Left lung (tissue), 10 donors: ENCODE data around the gene APBA2. TPM values are rescaled to one million over a fixed set of nuclear protein-coding genes. Genes with fewer than 3 reads are reported as not detected.

Experiments used
- ATAC-seq: fragments of 200-7000 bp; cut with Tn5 transposase; one replicate; pipeline ENCODE4 v1.9.1; 2020; ENCODE audit warnings: moderate library complexity
- DNase-seq, 4 donors: peaks; one replicate each; pipeline ENCODE4 v3.0.0-alpha.2; 2013 to 2020
- H3K27ac ChIP-seq, 2 donors: fragments of 200-600 bp; sonication (generic) in 1 of 2; one replicate each; pipeline versions ENCODE4 v1.5.0 to v1.8.0; 2020 to 2021
- H3K27me3 ChIP-seq, 2 donors: fragments of 200-600 bp; sonication (generic) in 1 of 2; one replicate each; pipeline versions ENCODE4 v1.5.0 to v1.8.0; 2020 to 2021
- H3K36me3 ChIP-seq, 2 donors: fragments of 200-600 bp; sonication (generic) in 1 of 2; one replicate each; pipeline versions ENCODE4 v1.5.0 to v1.8.0; 2020 to 2021
- H3K4me1 ChIP-seq, 2 donors: fragments of 200-600 bp; one replicate each; pipeline ENCODE4 v1.8.0; 2021
- H3K4me3 ChIP-seq, 2 donors: fragments of 200-600 bp; sonication (generic) in 1 of 2; one replicate each; pipeline versions ENCODE4 v1.5.0 to v1.8.0; 2020 to 2021; ENCODE audit warnings: mild to moderate bottlenecking in 1 of 2
- H3K9me3 ChIP-seq, 2 donors: fragments of 200-600 bp; sonication (generic) in 1 of 2; one replicate each; pipeline versions ENCODE4 v1.5.0 to v1.8.0; 2020 to 2021
- intact Hi-C, 2 donors: fragments of 100-400 bp; cut with DNase I; formaldehyde crosslinking; loops; one replicate each; pipeline versions ENCODE4 v1.11.2 to v1.14.2; 2022
- polyA plus RNA-seq, 6 donors: library from polyadenylated mRNA; unstranded; fragments of 120-200 nt; gene quantifications; one replicate each; pipeline ENCODE4 v1.2.1, GENCODE V29; 2013; ENCODE audit not compliant: insufficient read length in 6 of 6
- total RNA-seq, 2 donors: library from RNA; stranded (reverse); fragmentation: NEBNext Ultra II Directional; extraction: Animal tissue kit (Norgen Biotek cat#: 25700); gene quantifications; one replicate each; pipeline ENCODE4 v1.2.1, GENCODE V29; 2021
- TF ChIP-seq, protein P1 (sequence below), 2 donors: fragments of 200-600 bp; sonication (generic) in 1 of 2; IDR thresholded peaks; one replicate each; pipeline versions ENCODE4 v1.5.0 to v1.8.0; 2021; ENCODE audit warnings: antibody characterized with exemption in 2 of 2
- donor health status: DM: no; HTN: yes; CAD: no.
- donor health status: DM: no; HTN: no; CAD: no.

APBA2 gene
- total and polyA plus RNA-seq, 8 donors = 3.9 to 18.4 (median 11.1) TPM

DNA sequence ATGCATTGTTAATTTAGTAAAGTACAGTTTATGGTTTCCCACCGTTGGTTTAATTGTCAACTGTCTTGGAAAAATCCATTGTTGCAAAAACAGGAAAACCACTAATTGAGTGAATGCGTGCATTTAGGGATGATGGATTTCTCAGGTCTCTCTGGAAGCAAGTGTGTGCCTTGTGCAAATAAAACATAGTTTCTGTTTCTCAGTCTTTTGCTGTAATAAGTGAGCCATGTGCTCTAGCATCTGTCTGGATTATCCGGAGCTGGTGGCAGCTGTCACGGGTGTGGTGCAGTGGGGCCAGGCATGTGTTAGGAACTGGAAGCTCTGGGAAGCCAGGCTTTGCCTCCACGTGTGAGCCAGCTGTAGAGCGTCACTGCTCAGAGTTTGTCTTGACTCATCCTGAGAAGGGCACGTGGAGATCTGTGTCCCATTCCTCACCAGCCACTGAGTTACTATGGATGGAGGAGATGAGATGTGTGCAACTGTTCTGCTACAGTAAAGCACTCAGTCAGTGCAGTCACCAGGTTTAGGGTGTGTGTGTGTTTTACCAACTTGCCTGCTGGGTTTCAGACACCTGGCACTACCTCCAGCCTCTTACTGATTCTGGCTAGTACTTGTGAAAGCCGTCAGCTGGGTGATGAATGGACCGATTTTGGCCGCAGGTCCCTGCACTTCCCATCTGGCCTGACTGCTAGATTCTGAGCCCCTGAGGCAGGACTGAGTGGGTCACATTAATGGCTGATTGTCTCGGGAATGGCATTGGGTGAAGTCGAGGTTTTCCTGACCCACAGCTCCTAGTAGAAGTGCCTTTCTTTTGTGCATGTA lies 7.2 kb downstream of the APBA2 start:
- H3K4me1 ChIP-seq = no peaks in the 10 kb centered on the region
- no peak for ATAC-seq
- H3K9me3 ChIP-seq = no peaks in the 10 kb centered on the region
- TF ChIP-seq, protein P1, sequence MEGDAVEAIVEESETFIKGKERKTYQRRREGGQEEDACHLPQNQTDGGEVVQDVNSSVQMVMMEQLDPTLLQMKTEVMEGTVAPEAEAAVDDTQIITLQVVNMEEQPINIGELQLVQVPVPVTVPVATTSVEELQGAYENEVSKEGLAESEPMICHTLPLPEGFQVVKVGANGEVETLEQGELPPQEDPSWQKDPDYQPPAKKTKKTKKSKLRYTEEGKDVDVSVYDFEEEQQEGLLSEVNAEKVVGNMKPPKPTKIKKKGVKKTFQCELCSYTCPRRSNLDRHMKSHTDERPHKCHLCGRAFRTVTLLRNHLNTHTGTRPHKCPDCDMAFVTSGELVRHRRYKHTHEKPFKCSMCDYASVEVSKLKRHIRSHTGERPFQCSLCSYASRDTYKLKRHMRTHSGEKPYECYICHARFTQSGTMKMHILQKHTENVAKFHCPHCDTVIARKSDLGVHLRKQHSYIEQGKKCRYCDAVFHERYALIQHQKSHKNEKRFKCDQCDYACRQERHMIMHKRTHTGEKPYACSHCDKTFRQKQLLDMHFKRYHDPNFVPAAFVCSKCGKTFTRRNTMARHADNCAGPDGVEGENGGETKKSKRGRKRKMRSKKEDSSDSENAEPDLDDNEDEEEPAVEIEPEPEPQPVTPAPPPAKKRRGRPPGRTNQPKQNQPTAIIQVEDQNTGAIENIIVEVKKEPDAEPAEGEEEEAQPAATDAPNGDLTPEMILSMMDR (IDR thresholded peaks at IDR 0.05) = no peak
- H3K27ac ChIP-seq = no peak overlapping the region
- DNase-seq = no peak
- H3K4me3 ChIP-seq = no peak overlapping the region
- H3K36me3 ChIP-seq = no peaks in the 10 kb centered on the region
- H3K27me3 ChIP-seq = peaks cover 0 to 14% of the 10 kb centered on the region in 2 donors
- intact Hi-C loops = no loop called here

DNA sequence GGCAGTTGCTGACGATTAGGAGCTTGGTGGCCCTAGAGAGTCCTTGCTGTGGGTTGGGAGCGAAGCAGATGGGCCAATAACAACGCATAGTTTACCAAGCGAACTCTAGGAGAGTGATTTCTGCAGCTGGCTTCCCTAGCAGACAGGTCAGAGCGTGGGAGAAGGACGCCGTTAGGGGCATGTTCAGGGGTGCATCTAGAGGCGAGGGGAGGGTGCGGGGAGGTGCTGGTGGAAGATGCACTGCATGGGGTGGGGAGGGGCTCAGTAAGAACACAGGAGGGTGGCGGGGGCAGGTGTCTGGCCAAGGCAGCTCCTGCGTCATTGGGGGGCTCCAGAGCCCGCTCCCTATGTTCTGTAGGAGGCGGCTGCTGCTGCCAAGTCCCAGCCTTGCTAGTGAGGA lies 8.9 kb downstream of the APBA2 start:
- no peaks in the 10 kb centered on the region for H3K9me3 ChIP-seq
- DNase-seq (no peak), ATAC-seq (no peak)
- H3K4me3 ChIP-seq = no peak overlapping the region
- H3K27me3 ChIP-seq = no peaks in the 10 kb centered on the region
- H3K36me3 ChIP-seq = no peaks in the 10 kb centered on the region
- intact Hi-C loops = no loop called here
- TF ChIP-seq, protein P1 (IDR thresholded peaks at IDR 0.05) = no peak
- H3K27ac ChIP-seq = no peak overlapping the region
- no peaks in the 10 kb centered on the region for H3K4me1 ChIP-seq

DNA sequence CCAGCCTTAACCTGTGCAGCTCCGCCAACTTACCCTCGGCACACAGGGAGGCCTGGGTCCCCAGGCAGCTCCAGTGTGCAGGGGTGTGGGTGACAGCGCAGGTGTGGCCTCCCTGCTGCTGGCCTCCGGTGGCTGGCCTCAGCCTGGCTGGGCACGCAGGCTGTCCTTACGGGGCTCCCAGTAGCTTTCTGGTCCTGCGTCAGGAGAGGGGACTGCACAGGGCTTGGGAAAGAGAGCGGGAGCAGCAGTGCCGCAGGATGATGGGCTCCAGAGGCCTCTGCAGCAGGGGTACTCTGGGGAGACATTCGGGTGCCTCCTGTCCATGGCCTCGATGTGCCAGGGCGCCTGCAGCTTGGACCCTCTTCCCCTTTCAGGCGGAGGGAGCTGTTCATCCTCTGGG lies 9.4 kb downstream of the APBA2 start:
- Histone ChIP-seq H3K27me3 (no peaks in the 10 kb centered on the region), H3K36me3 (no peaks in the 10 kb centered on the region), H3K9me3 (no peaks in the 10 kb centered on the region), H3K27ac (no peak overlapping the region), H3K4me1 (no peaks in the 10 kb centered on the region), H3K4me3 (no peak overlapping the region)
- ATAC-seq (no peak), DNase-seq (no peak)
- TF ChIP-seq, protein P1 (IDR thresholded peaks at IDR 0.05) = no peak
- intact Hi-C loops = no loop called here

DNA sequence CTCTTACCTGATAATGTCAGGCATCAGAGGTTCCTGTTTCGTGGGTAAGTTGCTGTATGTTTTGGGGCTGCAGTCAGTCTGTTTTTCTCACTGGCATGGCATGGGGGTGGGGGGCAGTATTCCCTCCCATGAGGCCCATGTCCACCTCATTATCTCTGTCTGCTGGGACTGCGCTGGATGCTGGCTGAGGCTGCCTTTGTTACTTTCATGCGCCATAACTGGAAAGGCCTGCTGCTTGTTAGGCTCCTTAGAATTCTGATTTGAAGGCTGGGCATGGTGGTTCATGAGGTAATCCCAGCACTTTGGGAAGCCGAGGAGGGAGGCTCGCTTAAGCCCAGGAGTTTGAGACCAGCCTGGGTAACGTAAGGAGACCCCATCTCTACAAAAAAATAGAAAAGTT lies 9.8 kb downstream of the APBA2 start:
- no peaks in the 10 kb centered on the region for H3K27me3 ChIP-seq
- intact Hi-C loops = no loop called here
- H3K4me1 ChIP-seq = no peaks in the 10 kb centered on the region
- H3K4me3 ChIP-seq = no peak overlapping the region
- no peak for DNase-seq
- no peaks in the 10 kb centered on the region for H3K9me3 ChIP-seq
- no peak overlapping the region for H3K27ac ChIP-seq
- ATAC-seq = no peak
- no peaks in the 10 kb centered on the region for H3K36me3 ChIP-seq
- TF ChIP-seq, protein P1 (IDR thresholded peaks at IDR 0.05) = no peak

DNA sequence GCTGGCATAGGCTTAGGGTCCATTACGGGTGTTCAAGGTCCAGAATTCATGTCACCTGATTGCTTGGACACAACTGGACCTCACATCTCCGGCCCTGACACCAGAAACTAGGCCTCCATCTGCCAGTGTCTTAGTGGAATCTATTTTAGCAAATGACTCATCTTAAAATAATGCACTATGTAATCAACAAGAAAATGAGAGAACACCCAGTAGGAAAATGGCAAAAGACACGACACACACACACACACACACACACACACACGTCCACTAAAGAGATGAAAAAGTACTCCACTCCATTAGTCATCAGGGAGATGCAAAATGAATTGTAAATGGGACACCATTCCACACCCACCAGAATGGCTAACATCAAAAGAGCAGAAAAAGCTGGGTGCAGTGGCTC lies 11.2 kb downstream of the APBA2 start:
- TF ChIP-seq, protein P1 (IDR thresholded peaks at IDR 0.05) = no peak

More for the DNA sequence above, 11.2 kb downstream of the APBA2 start:
- Histone ChIP-seq H3K27me3 (no peaks in the 10 kb centered on the region), H3K4me1 (no peaks in the 10 kb centered on the region), H3K36me3 (no peaks in the 10 kb centered on the region), H3K4me3 (no peak overlapping the region), H3K27ac (no peak overlapping the region), H3K9me3 (no peaks in the 10 kb centered on the region)
- DNase-seq = no peak
- intact Hi-C loops = no loop called here
- ATAC-seq = no peak
